DND-41 (cell line): ENCODE results near the gene EIF1AD.

ENCODE experiments used
- ATAC-seq: fragments of 200-7000 bp; cut with Tn5 transposase; 3 replicates; pipeline ENCODE4 v1.9.1; 2021; ENCODE audit warnings: low read depth; ENCODE audit not compliant: insufficient read depth
- DNase-seq: peaks from one replicate; pipeline ENCODE4 v3.0.0-alpha.2; 2020
- H2AFZ ChIP-seq: 2 replicates; pipeline ENCODE4 v1.6.0; 2012; ENCODE audit warnings: low read depth, low read length
- H3K27ac ChIP-seq: 2 replicates; pipeline ENCODE4 v1.5.1; 2012; ENCODE audit warnings: low read length, inconsistent platforms
- H3K27me3 ChIP-seq: fragments of 200-600 bp; sonication (generic); 2 replicates; pipeline ENCODE4 v1.6.0; 2012; ENCODE audit warnings: low read length, mild to moderate bottlenecking, inconsistent platforms; ENCODE audit not compliant: insufficient read depth, poor library complexity
- H3K36me3 ChIP-seq: 2 replicates; pipeline ENCODE4 v1.5.1; 2012; ENCODE audit warnings: low read length, inconsistent platforms; ENCODE audit not compliant: insufficient read depth
- H3K4me1 ChIP-seq: 2 replicates; pipeline ENCODE4 v1.5.1; 2012; ENCODE audit warnings: mild to moderate bottlenecking, low read length; ENCODE audit not compliant: insufficient read depth
- H3K4me2 ChIP-seq: 2 replicates; pipeline ENCODE4 v1.6.0; 2012; ENCODE audit warnings: mild to moderate bottlenecking, moderate library complexity, low read length, inconsistent platforms; ENCODE audit not compliant: insufficient read depth
- H3K4me3 ChIP-seq, 2 experiments: fragments of 200-600 bp in 1 of 2; shearing (Covaris generic) in 1 of 2; 2 replicates each; pipeline ENCODE4 v1.5.1; 2012 to 2016; ENCODE audit warnings: inconsistent platforms in 2 of 2, low read length in 2 of 2, mild to moderate bottlenecking in 2 of 2, low read depth in 1 of 2, moderate library complexity in 1 of 2
- H3K79me2 ChIP-seq: 2 replicates; pipeline ENCODE4 v1.6.0; 2012; ENCODE audit warnings: low read length, inconsistent platforms; ENCODE audit not compliant: insufficient read depth
- H3K9ac ChIP-seq: 2 replicates; pipeline ENCODE4 v1.6.0; 2012; ENCODE audit warnings: low read depth, mild to moderate bottlenecking, inconsistent platforms, low read length, moderate library complexity
- H3K9me3 ChIP-seq: 2 replicates; pipeline ENCODE4 v1.5.1; 2012; ENCODE audit warnings: low read length, moderate library complexity, mild to moderate bottlenecking, inconsistent platforms; ENCODE audit not compliant: insufficient read depth, severe bottlenecking
- H4K20me1 ChIP-seq: 2 replicates; pipeline ENCODE4 v1.6.0; 2012; ENCODE audit warnings: low read length; ENCODE audit not compliant: insufficient read depth
- EZH2 ChIP-seq: IDR thresholded peaks from 3 replicates; pipeline ENCODE4 v1.6.1; 2012; ENCODE audit warnings: borderline replicate concordance, low read depth, mild to moderate bottlenecking, moderate library complexity, low read length, inconsistent platforms; ENCODE audit not compliant: severe bottlenecking
- TF ChIP-seq, protein P1 (sequence below): IDR thresholded peaks from 2 replicates; pipeline ENCODE4 v1.5.1; 2012; ENCODE audit warnings: borderline replicate concordance, low read length, moderate library complexity, mild to moderate bottlenecking; ENCODE audit not compliant: poor library complexity, severe bottlenecking; ENCODE audit errors: extremely low read depth

The EIF1AD gene

DNA sequence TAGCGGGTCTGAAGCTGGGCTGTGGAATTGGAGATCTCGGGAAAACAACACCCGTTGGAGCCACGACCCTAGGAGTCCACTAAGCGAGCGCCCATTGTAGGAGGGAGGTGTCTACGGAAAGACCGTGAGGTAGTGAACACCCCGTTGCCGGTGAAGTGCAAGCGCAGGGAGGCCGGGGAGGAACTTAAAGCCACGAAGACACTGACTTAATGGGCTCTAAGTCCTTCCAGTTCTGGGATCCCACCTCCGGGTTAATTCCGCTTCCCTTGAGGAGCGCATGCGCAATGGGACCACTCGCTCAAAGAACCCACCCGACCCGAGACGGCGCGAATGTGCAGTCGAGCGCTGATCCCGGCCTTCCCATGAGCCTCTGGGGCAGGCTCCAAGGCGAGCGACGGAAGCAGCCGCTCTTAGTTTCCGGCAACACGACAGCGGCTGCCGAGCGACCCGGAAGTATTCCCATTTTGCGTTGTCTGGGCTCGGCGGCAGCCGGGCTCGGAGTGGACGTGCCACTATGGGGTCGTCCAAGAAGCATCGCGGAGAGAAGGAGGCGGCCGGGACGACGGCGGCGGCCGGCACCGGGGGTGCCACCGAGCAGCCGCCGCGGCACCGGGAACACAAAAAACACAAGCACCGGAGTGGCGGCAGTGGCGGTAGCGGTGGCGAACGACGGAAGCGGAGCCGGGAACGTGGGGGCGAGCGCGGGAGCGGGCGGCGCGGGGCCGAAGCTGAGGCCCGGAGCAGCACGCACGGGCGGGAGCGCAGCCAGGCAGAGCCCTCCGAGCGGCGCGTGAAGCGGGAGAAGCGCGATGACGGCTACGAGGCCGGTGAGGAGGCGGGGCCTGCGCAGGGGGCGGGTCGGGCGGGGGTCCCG is 40.5 kb downstream of the EIF1AD start, which contains the start of gene SART1:
Gene SART1 (plus strand): TSS at position 468 of the 874 bp plus-strand sequence. CDS start 47 bp downstream, at position 515.
- peak; percentile 99 for DNase-seq
- H3K9me3 ChIP-seq: no peaks in the 10 kb centered on the region
- H3K4me2 ChIP-seq: peak within 1 kb of the TSS; percentile 84
- peaks cover 34% of the 10 kb centered on the region for H3K36me3 ChIP-seq
- H3K4me3 ChIP-seq: peak within 1 kb of the TSS; percentile 79 to 100
- peak within 1 kb of the TSS; percentile 100 for H3K27ac ChIP-seq
- H4K20me1 ChIP-seq: peaks cover 40% of the 10 kb centered on the region
- peak; percentile 93 for ATAC-seq
- peak within 1 kb of the TSS; percentile 100 for H3K9ac ChIP-seq
- H3K27me3 ChIP-seq: no peaks in the 10 kb centered on the region
- TF ChIP-seq EZH2: no peak
- TF ChIP-seq, protein P1, sequence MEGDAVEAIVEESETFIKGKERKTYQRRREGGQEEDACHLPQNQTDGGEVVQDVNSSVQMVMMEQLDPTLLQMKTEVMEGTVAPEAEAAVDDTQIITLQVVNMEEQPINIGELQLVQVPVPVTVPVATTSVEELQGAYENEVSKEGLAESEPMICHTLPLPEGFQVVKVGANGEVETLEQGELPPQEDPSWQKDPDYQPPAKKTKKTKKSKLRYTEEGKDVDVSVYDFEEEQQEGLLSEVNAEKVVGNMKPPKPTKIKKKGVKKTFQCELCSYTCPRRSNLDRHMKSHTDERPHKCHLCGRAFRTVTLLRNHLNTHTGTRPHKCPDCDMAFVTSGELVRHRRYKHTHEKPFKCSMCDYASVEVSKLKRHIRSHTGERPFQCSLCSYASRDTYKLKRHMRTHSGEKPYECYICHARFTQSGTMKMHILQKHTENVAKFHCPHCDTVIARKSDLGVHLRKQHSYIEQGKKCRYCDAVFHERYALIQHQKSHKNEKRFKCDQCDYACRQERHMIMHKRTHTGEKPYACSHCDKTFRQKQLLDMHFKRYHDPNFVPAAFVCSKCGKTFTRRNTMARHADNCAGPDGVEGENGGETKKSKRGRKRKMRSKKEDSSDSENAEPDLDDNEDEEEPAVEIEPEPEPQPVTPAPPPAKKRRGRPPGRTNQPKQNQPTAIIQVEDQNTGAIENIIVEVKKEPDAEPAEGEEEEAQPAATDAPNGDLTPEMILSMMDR: no peak
- H3K4me1 ChIP-seq: peaks cover 36% of the 10 kb centered on the region
- H2AFZ ChIP-seq: peak within 1 kb of the TSS; percentile 100
- peaks cover 54% of the 10 kb centered on the region for H3K79me2 ChIP-seq

DNA sequence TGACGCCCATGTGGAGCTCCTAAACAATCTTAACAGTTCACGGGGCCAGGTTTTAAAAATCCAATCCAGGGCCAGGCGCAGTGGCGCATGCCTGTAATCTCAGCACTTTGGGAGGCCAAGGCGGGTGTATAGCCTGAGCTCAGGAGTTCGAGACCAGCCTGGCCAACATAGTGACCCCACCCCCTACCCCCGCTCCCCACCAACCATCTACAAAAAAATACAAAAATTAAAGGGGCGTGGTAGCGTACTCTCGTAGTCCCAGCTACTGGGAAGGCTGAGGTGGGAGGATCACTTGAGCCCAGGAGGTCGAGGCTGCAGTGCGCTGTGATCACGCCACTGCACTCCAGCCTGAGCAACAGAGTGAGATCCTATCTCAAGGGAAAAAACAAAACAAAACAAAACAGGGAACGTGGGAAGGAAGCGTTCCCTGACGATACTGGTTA is 41.1 kb downstream of the EIF1AD start:
- Histone ChIP-seq H3K79me2 (peaks cover 51% of the 10 kb centered on the region), H3K36me3 (peaks cover 28% of the 10 kb centered on the region), H3K9me3 (no peaks in the 10 kb centered on the region), H3K9ac (peak overlapping the region; percentile 100), H2AFZ (peak overlapping the region; percentile 100), H3K4me2 (peak overlapping the region; percentile 84), H4K20me1 (peaks cover 34% of the 10 kb centered on the region), H3K4me3 (peak overlapping the region; percentile 79 to 100), H3K4me1 (peaks cover 36% of the 10 kb centered on the region), H3K27me3 (no peaks in the 10 kb centered on the region), H3K27ac (peak overlapping the region; percentile 100)
- ATAC-seq (peak; percentile 23), DNase-seq (no peak)
- TF ChIP-seq EZH2: no peak
- TF ChIP-seq, protein P1: no peak

DNA sequence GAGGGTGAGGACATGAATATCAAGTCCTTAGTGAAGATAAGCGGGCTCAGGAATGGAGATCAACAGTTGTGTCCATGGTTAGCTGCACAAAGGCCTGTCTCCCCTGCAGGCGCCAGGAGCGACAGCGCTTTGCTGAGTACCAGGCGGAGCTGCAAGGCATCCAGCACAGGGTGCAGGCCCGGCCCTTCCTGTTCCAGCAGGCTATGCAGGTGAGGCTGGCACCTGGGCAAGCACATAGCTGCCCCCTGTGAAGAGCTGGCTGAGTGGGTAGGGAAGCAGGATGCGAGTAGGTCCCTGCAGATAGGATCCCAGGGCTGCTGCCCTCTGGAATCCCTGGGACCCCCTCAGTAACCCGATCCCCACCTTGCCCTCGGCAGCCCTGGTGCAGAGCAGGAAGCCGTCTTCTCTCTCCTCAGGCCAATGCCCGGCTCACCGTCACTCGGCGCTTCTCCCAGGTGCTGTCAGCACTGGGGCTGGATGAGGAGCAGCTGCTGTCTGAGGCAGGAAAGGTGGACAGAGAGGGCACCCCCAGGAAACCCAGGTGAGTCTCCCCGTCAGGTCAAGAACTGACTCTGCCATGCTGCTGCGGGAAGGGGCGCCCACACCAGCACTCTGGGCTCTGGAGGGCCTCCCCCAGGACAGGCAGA is 43.1 kb downstream of the EIF1AD start:
- H3K9ac ChIP-seq: no peak overlapping the region
- no peak overlapping the region for H2AFZ ChIP-seq
- peaks cover 31% of the 10 kb centered on the region for H3K4me1 ChIP-seq
- no peak overlapping the region for H3K4me2 ChIP-seq
- no peak for TF ChIP-seq EZH2
- TF ChIP-seq, protein P1: no peak
- no peak overlapping the region for H3K4me3 ChIP-seq
- no peak overlapping the region for H3K27ac ChIP-seq
- H4K20me1 ChIP-seq: peaks cover 17% of the 10 kb centered on the region
- DNase-seq (no peak), ATAC-seq (no peak)
- no peaks in the 10 kb centered on the region for H3K9me3 ChIP-seq
- peaks cover 8% of the 10 kb centered on the region for H3K36me3 ChIP-seq
- peaks cover 32% of the 10 kb centered on the region for H3K79me2 ChIP-seq
- no peaks in the 10 kb centered on the region for H3K27me3 ChIP-seq
